Trophoblast cell (in vitro differentiated cells and primary cell): Measurements from ENCODE around the gene FN3K.

ENCODE experiments used
- DNase-seq, 2 donors: peaks; one replicate each; pipeline ENCODE4 v3.0.0-alpha.2; 2016
- H2AFZ ChIP-seq: 2 replicates; pipeline ENCODE4 v1.6.1; 2013; ENCODE audit warnings: low read length, moderate library complexity, mild to moderate bottlenecking; ENCODE audit not compliant: insufficient read depth, poor library complexity
- H2AK5ac ChIP-seq: 2 replicates; pipeline ENCODE4 v1.6.1; 2013; ENCODE audit warnings: mild to moderate bottlenecking, low read length
- H2BK120ac ChIP-seq: 2 replicates; pipeline ENCODE4 v1.6.1; 2013; ENCODE audit warnings: low read length, mild to moderate bottlenecking, moderate library complexity; ENCODE audit not compliant: insufficient read depth, poor library complexity
- H2BK12ac ChIP-seq: 2 replicates; pipeline ENCODE4 v1.6.1; 2013; ENCODE audit warnings: mild to moderate bottlenecking, low read length, moderate library complexity
- H2BK5ac ChIP-seq: 2 replicates; pipeline ENCODE4 v1.6.1; 2013; ENCODE audit warnings: low read length, low read depth, moderate library complexity, mild to moderate bottlenecking; ENCODE audit not compliant: poor library complexity
- H3K14ac ChIP-seq: 2 replicates; pipeline ENCODE4 v1.6.1; 2013; ENCODE audit warnings: mild to moderate bottlenecking, low read length
- H3K18ac ChIP-seq: 2 replicates; pipeline ENCODE4 v1.6.1; 2013; ENCODE audit warnings: mild to moderate bottlenecking, low read length
- H3K23ac ChIP-seq: 2 replicates; pipeline ENCODE4 v1.6.1; 2013; ENCODE audit warnings: low read length
- H3K27ac ChIP-seq: 2 replicates; pipeline ENCODE4 v1.5.1; 2013; ENCODE audit warnings: low read depth, mild to moderate bottlenecking, inconsistent platforms, low read length, moderate library complexity
- H3K27me3 ChIP-seq: 2 replicates; pipeline ENCODE4 v1.6.1; 2013; ENCODE audit warnings: inconsistent platforms, mild to moderate bottlenecking, low read length, moderate library complexity; ENCODE audit not compliant: insufficient read depth
- H3K36me3 ChIP-seq, 2 experiments: 1 replicate in 1 of 2; 2 replicates in 1 of 2; pipeline ENCODE4 v1.6.1; 2013; ENCODE audit warnings: low read length in 2 of 2, mild to moderate bottlenecking in 2 of 2, moderate library complexity in 1 of 2; ENCODE audit not compliant: insufficient read depth in 2 of 2, control insufficient read depth in 1 of 2
- H3K4ac ChIP-seq: 2 replicates; pipeline ENCODE4 v1.6.1; 2013; ENCODE audit warnings: low read depth, mild to moderate bottlenecking, low read length, moderate library complexity
- H3K4me1 ChIP-seq, 2 experiments: 1 replicate in 1 of 2; 2 replicates in 1 of 2; pipeline ENCODE4 v1.6.1; 2013; ENCODE audit warnings: low read length in 2 of 2, mild to moderate bottlenecking in 2 of 2, moderate library complexity in 1 of 2; ENCODE audit not compliant: insufficient read depth in 2 of 2, control insufficient read depth in 1 of 2
- H3K4me2 ChIP-seq: 2 replicates; pipeline ENCODE4 v1.6.1; 2013; ENCODE audit warnings: inconsistent platforms, mild to moderate bottlenecking, low read length, moderate library complexity
- H3K4me3 ChIP-seq: 2 replicates; pipeline ENCODE4 v1.5.1; 2013; ENCODE audit warnings: mild to moderate bottlenecking, low read depth, low read length, inconsistent platforms
- H3K79me1 ChIP-seq: one replicate; pipeline ENCODE4 v1.6.1; 2013; ENCODE audit warnings: low read length
- H3K79me2 ChIP-seq: 2 replicates; pipeline ENCODE4 v1.6.1; 2013; ENCODE audit warnings: low read length, mild to moderate bottlenecking; ENCODE audit not compliant: control insufficient read depth, insufficient read depth, poor library complexity
- H3K9ac ChIP-seq: 2 replicates; pipeline ENCODE4 v1.6.1; 2013; ENCODE audit warnings: mild to moderate bottlenecking, low read length
- H3K9me3 ChIP-seq: 2 replicates; pipeline ENCODE4 v1.6.1; 2013; ENCODE audit warnings: low read depth, mild to moderate bottlenecking, control low read depth, inconsistent platforms, low read length; ENCODE audit not compliant: insufficient read depth
- H4K12ac ChIP-seq: 2 replicates; pipeline ENCODE4 v1.6.1; 2013; ENCODE audit warnings: low read depth, mild to moderate bottlenecking, low read length, moderate library complexity
- H4K8ac ChIP-seq: 2 replicates; pipeline ENCODE4 v1.6.1; 2013; ENCODE audit warnings: low read depth, mild to moderate bottlenecking, low read length, moderate library complexity
- H4K91ac ChIP-seq: one replicate; pipeline ENCODE4 v1.6.1; 2013; ENCODE audit warnings: low read depth, mild to moderate bottlenecking, low read length, moderate library complexity
- WGBS: extraction: QIAGEN DNeasy Blood & Tissue Kit; methylation state at CpG from one replicate; pipeline ENCODE4 v1.1.7; 2013; ENCODE audit warnings: missing lambda C conversion rate; ENCODE audit not compliant: insufficient read length, insufficient coverage; ENCODE audit errors: extremely low coverage; 5-methylcytosine and 5-hydroxymethylcytosine counted together

Gene FN3K

GRCh38 chr17:82689077-82689476 lies 46.3 kb upstream of the FN3K start:
- Histone ChIP-seq H3K14ac (no peak overlapping the region), H4K8ac (no peak overlapping the region), H3K4me3 (no peak overlapping the region), H4K12ac (no peak overlapping the region), H3K4ac (no peak overlapping the region), H3K79me1 (no peaks in the 10 kb centered on the region), H3K79me2 (no peaks in the 10 kb centered on the region), H2AK5ac (no peak overlapping the region), H3K27ac (no peak overlapping the region), H3K36me3 (no peaks in the 10 kb centered on the region), H3K4me1 (no peaks in the 10 kb centered on the region), H4K91ac (no peak overlapping the region), H3K9ac (no peak overlapping the region), H3K18ac (no peak overlapping the region), H3K4me2 (no peak overlapping the region), H3K23ac (no peak overlapping the region), H2BK12ac (no peak overlapping the region), H2BK5ac (no peak overlapping the region), H3K27me3 (no peaks in the 10 kb centered on the region), H2AFZ (no peak overlapping the region), H3K9me3 (no peaks in the 10 kb centered on the region), H2BK120ac (no peak overlapping the region)
- no CpG with 5 or more reads among the region's 8 CpGs for WGBS
- DNase-seq: no peak

- no peak overlapping the region for H3K4me2 ChIP-seq
- no peak overlapping the region for H2AFZ ChIP-seq
- H2AK5ac ChIP-seq: no peak overlapping the region
- H3K79me2 ChIP-seq: no peaks in the 10 kb centered on the region
- H3K27me3 ChIP-seq: peaks cover under 1% of the 10 kb centered on the region
- no peaks in the 10 kb centered on the region for H3K79me1 ChIP-seq
- H3K18ac ChIP-seq: no peak overlapping the region
- H4K12ac ChIP-seq: no peak overlapping the region
- H3K23ac ChIP-seq: no peak overlapping the region
- H4K8ac ChIP-seq: no peak overlapping the region
- no peaks in the 10 kb centered on the region for H3K4me1 ChIP-seq
- H2BK120ac ChIP-seq: no peak overlapping the region
- no peak overlapping the region for H3K4me3 ChIP-seq
- H3K9ac ChIP-seq: no peak overlapping the region
- no peak overlapping the region for H3K14ac ChIP-seq
- no peak for DNase-seq
- no peak overlapping the region for H2BK12ac ChIP-seq
- no peak overlapping the region for H2BK5ac ChIP-seq
- H3K9me3 ChIP-seq: peaks cover 4% of the 10 kb centered on the region
- H3K36me3 ChIP-seq: no peaks in the 10 kb centered on the region
- WGBS: no CpG with 5 or more reads among the region's 18 CpGs
- no peak overlapping the region for H3K27ac ChIP-seq
- H4K91ac ChIP-seq: no peak overlapping the region
- no peak overlapping the region for H3K4ac ChIP-seq
These were observed 44.5 kb upstream of the FN3K start for GRCh38 chr17:82690786-82691489.

- Histone ChIP-seq H2BK12ac (no peak overlapping the region), H3K79me2 (no peaks in the 10 kb centered on the region), H3K9ac (no peak overlapping the region), H3K14ac (no peak overlapping the region), H3K27me3 (peaks cover 6% of the 10 kb centered on the region), H3K4me1 (no peaks in the 10 kb centered on the region), H2AFZ (no peak overlapping the region), H3K27ac (no peak overlapping the region), H3K9me3 (peaks cover 9% of the 10 kb centered on the region), H2BK120ac (no peak overlapping the region), H2BK5ac (no peak overlapping the region), H3K36me3 (no peaks in the 10 kb centered on the region), H4K8ac (no peak overlapping the region), H3K23ac (no peak overlapping the region), H3K4ac (no peak overlapping the region), H3K79me1 (no peaks in the 10 kb centered on the region), H3K4me3 (no peak overlapping the region), H3K4me2 (no peak overlapping the region), H4K91ac (no peak overlapping the region), H3K18ac (no peak overlapping the region), H4K12ac (no peak overlapping the region), H2AK5ac (no peak overlapping the region)
- no CpG with 5 or more reads among the region's 17 CpGs for WGBS
- DNase-seq: no peak
These were observed 43.7 kb upstream of the FN3K start for GRCh38 chr17:82691714-82692113.

- no peak overlapping the region for H2BK12ac ChIP-seq
- no CpG with 5 or more reads among the region's 16 CpGs for WGBS
- H3K23ac ChIP-seq: no peak overlapping the region
These were observed 43.1 kb upstream of the FN3K start for GRCh38 chr17:82692268-82692667.

More at GRCh38 chr17:82692268-82692667, 43.1 kb upstream of the FN3K start:
- H4K8ac ChIP-seq: no peak overlapping the region
- no peak overlapping the region for H4K12ac ChIP-seq
- no peak overlapping the region for H2AK5ac ChIP-seq
- H3K4me3 ChIP-seq: no peak overlapping the region
- no peak for DNase-seq
- no peak overlapping the region for H3K27ac ChIP-seq
- peaks cover 12% of the 10 kb centered on the region for H3K27me3 ChIP-seq
- no peak overlapping the region for H2BK5ac ChIP-seq
- peaks cover 14% of the 10 kb centered on the region for H3K9me3 ChIP-seq
- no peak overlapping the region for H3K18ac ChIP-seq
- H2AFZ ChIP-seq: no peak overlapping the region
- H3K79me2 ChIP-seq: no peaks in the 10 kb centered on the region
- no peak overlapping the region for H2BK120ac ChIP-seq
- no peak overlapping the region for H4K91ac ChIP-seq
- peaks cover 0 to 1% of the 10 kb centered on the region in 2 experiments for H3K4me1 ChIP-seq
- no peak overlapping the region for H3K14ac ChIP-seq
- no peak overlapping the region for H3K4ac ChIP-seq
- H3K36me3 ChIP-seq: no peaks in the 10 kb centered on the region
- H3K79me1 ChIP-seq: no peaks in the 10 kb centered on the region
- H3K9ac ChIP-seq: no peak overlapping the region
- no peak overlapping the region for H3K4me2 ChIP-seq
